GM12872 (cell line): ENCODE data around the gene PMAIP1.

Experiments used
- CTCF ChIP-seq: IDR thresholded peaks from 3 replicates; pipeline ENCODE4 v1.5.1; 2011; ENCODE audit warnings: low read depth, mild to moderate bottlenecking, low read length, moderate library complexity; ENCODE audit not compliant: insufficient read depth

PMAIP1 gene

GRCh38 chr18:59874166-59874565, 25.6 kb upstream of the PMAIP1 start:
- TF ChIP-seq CTCF: no peak

- TF ChIP-seq CTCF: no peak
Observed at GRCh38 chr18:59876310-59876626, 23.5 kb upstream of the PMAIP1 start.

GRCh38 chr18:59877361-59877760, 22.4 kb upstream of the PMAIP1 start:
- TF ChIP-seq CTCF: no peak

GRCh38 chr18:59878644-59879043, 21.2 kb upstream of the PMAIP1 start:
- no peak for TF ChIP-seq CTCF

- TF ChIP-seq CTCF: no peak
Observed at GRCh38 chr18:59881728-59882656, 17.8 kb upstream of the PMAIP1 start.

GRCh38 chr18:59884351-59884750, 15.4 kb upstream of the PMAIP1 start:
- TF ChIP-seq CTCF: no peak

- no peak for TF ChIP-seq CTCF
Observed at GRCh38 chr18:59885579-59886163, 14.1 kb upstream of the PMAIP1 start.
